H9 (cell line): ENCODE data around the gene DHX35. TPM values are rescaled to one million over a fixed set of nuclear protein-coding genes. Genes with fewer than 3 reads are reported as not detected.
A peak's percentile ranks its signal among the peaks of the same experiment; 100 is the strongest.

Experiments used
- DNase-seq: peaks from one replicate; pipeline ENCODE4 v3.0.0-alpha.2; 2017
- H2AFZ ChIP-seq: one replicate; pipeline ENCODE4 v1.6.1; 2013; ENCODE audit warnings: mild to moderate bottlenecking, low read length, control low read depth, moderate library complexity
- H2AK5ac ChIP-seq: 2 replicates; pipeline ENCODE4 v1.6.1; 2013; ENCODE audit warnings: low read length, control low read depth, mixed read lengths; ENCODE audit not compliant: insufficient read length
- H2BK120ac ChIP-seq: one replicate; pipeline ENCODE4 v1.6.1; 2013; ENCODE audit warnings: low read depth, mild to moderate bottlenecking, low read length, control low read depth, inconsistent platforms; ENCODE audit not compliant: poor library complexity, severe bottlenecking
- H2BK12ac ChIP-seq: 2 replicates; pipeline ENCODE4 v1.6.1; 2013; ENCODE audit warnings: low read length, control low read depth, mixed read lengths, low read depth; ENCODE audit not compliant: insufficient read length
- H2BK15ac ChIP-seq: 2 replicates; pipeline ENCODE4 v1.6.1; 2013; ENCODE audit warnings: low read depth, low read length, control low read depth
- H2BK20ac ChIP-seq: one replicate; pipeline ENCODE4 v1.6.1; 2013; ENCODE audit warnings: low read depth, mild to moderate bottlenecking, low read length, control low read depth, inconsistent platforms; ENCODE audit not compliant: poor library complexity, severe bottlenecking
- H2BK5ac ChIP-seq: 2 replicates; pipeline ENCODE4 v1.6.1; 2013; ENCODE audit warnings: low read length, control low read depth, mixed read lengths; ENCODE audit not compliant: insufficient read length
- H3K14ac ChIP-seq: 2 replicates; pipeline ENCODE4 v1.6.1; 2013; ENCODE audit warnings: low read length, control low read depth; ENCODE audit not compliant: insufficient read depth
- H3K18ac ChIP-seq: 2 replicates; pipeline ENCODE4 v1.6.1; 2013; ENCODE audit warnings: low read depth, mild to moderate bottlenecking, mixed read lengths, low read length, control low read depth; ENCODE audit not compliant: insufficient read length
- H3K23ac ChIP-seq: 2 replicates; pipeline ENCODE4 v1.6.1; 2013; ENCODE audit warnings: low read length, control low read depth, mixed read lengths, low read depth; ENCODE audit not compliant: insufficient read length
- H3K23me2 ChIP-seq: 2 replicates; pipeline ENCODE4 v1.6.1; 2013; ENCODE audit warnings: low read depth, mild to moderate bottlenecking, mixed read lengths, low read length, control low read depth; ENCODE audit not compliant: insufficient read length, poor library complexity, severe bottlenecking
- H3K27ac ChIP-seq: 2 replicates; pipeline ENCODE4 v1.5.1; 2013; ENCODE audit warnings: low read length, control low read depth, mixed read lengths, low read depth; ENCODE audit not compliant: insufficient read length
- H3K27me3 ChIP-seq: 2 replicates; pipeline ENCODE4 v1.6.1; 2013; ENCODE audit warnings: low read length, control low read depth, inconsistent platforms; ENCODE audit not compliant: insufficient read depth
- H3K4ac ChIP-seq: 2 replicates; pipeline ENCODE4 v1.6.1; 2013; ENCODE audit warnings: low read depth, mild to moderate bottlenecking, control low read depth, inconsistent platforms, low read length, moderate library complexity
- H3K4me1 ChIP-seq: 2 replicates; pipeline ENCODE4 v1.6.1; 2013; ENCODE audit warnings: low read length, control low read depth, inconsistent platforms; ENCODE audit not compliant: insufficient read depth
- H3K4me2 ChIP-seq: 2 replicates; pipeline ENCODE4 v1.6.1; 2013; ENCODE audit warnings: low read length, control low read depth, mixed read lengths; ENCODE audit not compliant: insufficient read length, insufficient read depth
- H3K56ac ChIP-seq: 2 replicates; pipeline ENCODE4 v1.6.1; 2013; ENCODE audit warnings: low read depth, mild to moderate bottlenecking, mixed read lengths, low read length, control low read depth; ENCODE audit not compliant: insufficient read length
- H3K79me1 ChIP-seq: 2 replicates; pipeline ENCODE4 v1.6.1; 2013; ENCODE audit warnings: low read depth, mild to moderate bottlenecking, moderate library complexity, low read length, control low read depth, inconsistent platforms; ENCODE audit not compliant: insufficient read depth, poor library complexity, severe bottlenecking
- H3K79me2 ChIP-seq: 2 replicates; pipeline ENCODE4 v1.6.1; 2013; ENCODE audit warnings: low read length, control low read depth, inconsistent platforms; ENCODE audit not compliant: insufficient read depth
- H3K9ac ChIP-seq: 2 replicates; pipeline ENCODE4 v1.6.1; 2013; ENCODE audit warnings: low read length, control low read depth, mixed read lengths; ENCODE audit not compliant: insufficient read length; ENCODE audit errors: extremely low read depth
- H3K9me3 ChIP-seq: one replicate; pipeline ENCODE4 v1.6.1; 2013; ENCODE audit warnings: low read depth, low read length, inconsistent platforms; ENCODE audit not compliant: control insufficient read depth
- H3T11ph ChIP-seq: one replicate; pipeline ENCODE4 v1.6.1; 2013; ENCODE audit warnings: mild to moderate bottlenecking, low read length, control low read depth, inconsistent platforms
- H4K20me1 ChIP-seq: one replicate; pipeline ENCODE4 v1.6.1; 2013; ENCODE audit not compliant: control insufficient read depth, insufficient read length, insufficient read depth
- H4K5ac ChIP-seq: 2 replicates; pipeline ENCODE4 v1.6.1; 2013; ENCODE audit warnings: low read depth, mild to moderate bottlenecking, mixed read lengths, low read length, control low read depth; ENCODE audit not compliant: insufficient read length
- H4K8ac ChIP-seq: replicated peaks from 2 replicates; pipeline ENCODE4 v1.6.1; 2013; ENCODE audit warnings: low read length, control low read depth, mixed read lengths, low read depth; ENCODE audit not compliant: insufficient read length
- H4K91ac ChIP-seq: 2 replicates; pipeline ENCODE4 v1.6.1; 2013; ENCODE audit warnings: low read depth, mild to moderate bottlenecking, moderate library complexity, mixed read lengths, low read length, control low read depth; ENCODE audit not compliant: insufficient read length
- H3K27ac Mint-ChIP-seq, 3 experiments: 2 replicates in 2 of 3; 3 replicates in 1 of 3; pipeline ENCODE4 v1.8.0; 2020 to 2021; ENCODE audit warnings: mixed read lengths in 3 of 3, mild to moderate bottlenecking in 1 of 3, moderate library complexity in 1 of 3
- H3K27me3 Mint-ChIP-seq: 2 replicates; pipeline ENCODE4 v1.8.0; 2021; ENCODE audit warnings: low read depth, mild to moderate bottlenecking, moderate library complexity, mixed read lengths
- H3K36me3 Mint-ChIP-seq, 3 experiments: 2 replicates in 2 of 3; 3 replicates in 1 of 3; pipeline ENCODE4 v1.8.0; 2020 to 2021; ENCODE audit warnings: low read depth in 3 of 3, mixed read lengths in 3 of 3; ENCODE audit not compliant: insufficient read depth in 1 of 3
- H3K4me1 Mint-ChIP-seq, 2 experiments: 2 replicates each; pipeline ENCODE4 v1.8.0; 2020; ENCODE audit warnings: mixed read lengths in 2 of 2
- H3K4me3 Mint-ChIP-seq, 2 experiments: 2 replicates in 1 of 2; 3 replicates in 1 of 2; pipeline ENCODE4 v1.8.0; 2020 to 2021; ENCODE audit warnings: mild to moderate bottlenecking in 2 of 2, mixed read lengths in 2 of 2, moderate library complexity in 1 of 2
- H3K9me3 Mint-ChIP-seq, 2 experiments: 2 replicates in 1 of 2; 3 replicates in 1 of 2; pipeline ENCODE4 v1.8.0; 2020; ENCODE audit warnings: mild to moderate bottlenecking in 2 of 2, mixed read lengths in 2 of 2, moderate library complexity in 1 of 2
- WGBS: extraction: QIAGEN DNeasy Blood & Tissue Kit; methylation state at CpG from one replicate; pipeline ENCODE4 v1.1.7; 2013; ENCODE audit warnings: missing lambda C conversion rate, low lambda C conversion rate, mixed read lengths; ENCODE audit not compliant: insufficient read length; ENCODE audit errors: extremely low coverage; 5-methylcytosine and 5-hydroxymethylcytosine counted together
- total RNA-seq: library from RNA; stranded (reverse); gene quantifications from 2 replicates; pipeline ENCODE4 v1.2.1, GENCODE V29; 2021
- TF ChIP-seq, protein P1 (sequence below): fragments of 200-600 bp; sonication (generic); conservative IDR thresholded peaks from 3 replicates; pipeline ENCODE4 v1.8.0; 2021; ENCODE audit warnings: antibody characterized with exemption, mild to moderate bottlenecking

Gene DHX35
- total RNA-seq, 1 experiment from 2014 or later = 14.4 TPM

DNA sequence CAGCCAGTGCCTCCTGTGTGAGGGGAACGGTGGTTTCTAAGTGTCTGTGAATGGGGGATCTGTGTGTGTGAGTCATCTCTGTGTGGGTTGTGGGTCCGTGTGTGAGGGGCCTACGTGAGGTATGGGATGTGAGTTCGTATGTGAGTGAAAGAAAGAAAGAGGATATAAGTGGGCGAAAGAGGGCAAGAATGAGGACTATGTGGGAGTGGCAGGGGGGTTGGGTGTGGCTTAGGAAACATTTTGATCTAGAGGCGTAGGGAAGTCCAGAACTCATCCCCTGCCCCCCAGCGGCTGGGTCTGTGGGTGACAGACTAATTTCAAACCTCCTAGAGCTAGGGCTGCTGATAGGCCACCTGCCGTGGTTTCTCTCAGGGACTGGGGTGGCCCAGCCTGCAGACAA is 35.5 kb downstream of the DHX35 start:
- no peaks in the 10 kb centered on the region for H4K20me1 ChIP-seq
- no peaks in the 10 kb centered on the region for H3K27me3 Mint-ChIP-seq
- H3K4me1 Mint-ChIP-seq = peaks cover 2 to 3% of the 10 kb centered on the region in 2 experiments; a peak in 1 of 4 replicates
- no peak overlapping the region for H2BK5ac ChIP-seq
- no peak overlapping the region for H3T11ph ChIP-seq
- no peak overlapping the region for H3K23ac ChIP-seq
- no peak overlapping the region for H2BK15ac ChIP-seq
- H3K4me3 Mint-ChIP-seq = no peak overlapping the region
- H3K9me3 Mint-ChIP-seq = no peaks in the 10 kb centered on the region
- H3K4me2 ChIP-seq = no peak overlapping the region
- no peaks in the 10 kb centered on the region for H3K27me3 ChIP-seq
- no peak overlapping the region for H3K27ac ChIP-seq
- TF ChIP-seq, protein P1, sequence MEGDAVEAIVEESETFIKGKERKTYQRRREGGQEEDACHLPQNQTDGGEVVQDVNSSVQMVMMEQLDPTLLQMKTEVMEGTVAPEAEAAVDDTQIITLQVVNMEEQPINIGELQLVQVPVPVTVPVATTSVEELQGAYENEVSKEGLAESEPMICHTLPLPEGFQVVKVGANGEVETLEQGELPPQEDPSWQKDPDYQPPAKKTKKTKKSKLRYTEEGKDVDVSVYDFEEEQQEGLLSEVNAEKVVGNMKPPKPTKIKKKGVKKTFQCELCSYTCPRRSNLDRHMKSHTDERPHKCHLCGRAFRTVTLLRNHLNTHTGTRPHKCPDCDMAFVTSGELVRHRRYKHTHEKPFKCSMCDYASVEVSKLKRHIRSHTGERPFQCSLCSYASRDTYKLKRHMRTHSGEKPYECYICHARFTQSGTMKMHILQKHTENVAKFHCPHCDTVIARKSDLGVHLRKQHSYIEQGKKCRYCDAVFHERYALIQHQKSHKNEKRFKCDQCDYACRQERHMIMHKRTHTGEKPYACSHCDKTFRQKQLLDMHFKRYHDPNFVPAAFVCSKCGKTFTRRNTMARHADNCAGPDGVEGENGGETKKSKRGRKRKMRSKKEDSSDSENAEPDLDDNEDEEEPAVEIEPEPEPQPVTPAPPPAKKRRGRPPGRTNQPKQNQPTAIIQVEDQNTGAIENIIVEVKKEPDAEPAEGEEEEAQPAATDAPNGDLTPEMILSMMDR = 0 out of 3 replicates have a peak, but pooled peaks have one; percentile 12
- no peaks in the 10 kb centered on the region for H3K9me3 ChIP-seq
- H3K4me1 ChIP-seq = no peaks in the 10 kb centered on the region
- H2BK120ac ChIP-seq = no peak overlapping the region
- no peak overlapping the region for H2BK20ac ChIP-seq
- WGBS = 100% methylated on average over 3 of the region's 8 CpGs
- no peak overlapping the region for H3K18ac ChIP-seq
- H3K23me2 ChIP-seq = no peaks in the 10 kb centered on the region
- no peak overlapping the region for H3K56ac ChIP-seq
- H2BK12ac ChIP-seq = no peak overlapping the region
- no peak overlapping the region for H4K5ac ChIP-seq
- H3K27ac Mint-ChIP-seq = peak overlapping the region in 1 of 3 experiments; percentile 35; a peak in 3 of 7 replicates
- H3K79me2 ChIP-seq = no peaks in the 10 kb centered on the region
- H3K36me3 Mint-ChIP-seq = peaks cover 14 to 52% (median 33%) of the 10 kb centered on the region in 3 experiments; a peak in 6 of 7 replicates
- no peak overlapping the region for H3K14ac ChIP-seq
- DNase-seq = peak; percentile 30
- H4K8ac ChIP-seq = no peak overlapping the region
- H2AFZ ChIP-seq = no peak overlapping the region
- H2AK5ac ChIP-seq = no peak overlapping the region
- H3K9ac ChIP-seq = no peak overlapping the region
- H4K91ac ChIP-seq = no peak overlapping the region
- H3K4ac ChIP-seq = no peak overlapping the region
- H3K79me1 ChIP-seq = no peaks in the 10 kb centered on the region
